ENCODE measurements around the gene PLCXD1. TPM values are rescaled to one million over a fixed set of nuclear protein-coding genes. Genes with fewer than 3 reads are reported as not detected.

The PLCXD1 gene
- total and polyA plus RNA-seq, 2 experiments from 2014 or later = 48.7 to 112 TPM

GRCh38 chrX:331151-331824, 50.1 kb downstream of the PLCXD1 start:
- Mint-ChIP-seq H3K9me3 (peaks cover 23% of the 10 kb centered on the region), H3K36me3 (ENCODE audit: low read depth) (peaks cover 16% of the 10 kb centered on the region), H3K4me3 (peak overlapping the region; percentile 41; the same call in 1 of the 3 replicates), H3K27me3 (ENCODE audit: insufficient read depth, low read depth, poor library complexity) (peaks cover 28% of the 10 kb centered on the region), H3K27ac (no peak overlapping the region), H3K4me1 (peaks cover 2% of the 10 kb centered on the region; the same call in 1 of the 3 replicates)
- H2AFZ ChIP-seq = no peak overlapping the region
- no peaks in the 10 kb centered on the region for H3K4me1 ChIP-seq (ENCODE audit: insufficient read depth)
- ATAC-seq (peak; percentile 51), DNase-seq (ENCODE audit: low spot score) (peak; percentile 71)
- H3K27me3 ChIP-seq (ENCODE audit: insufficient read depth) = 0 out of 2 replicates have a peak, but pooled peaks cover 2% of the 10 kb centered on the region
- no peaks in the 10 kb centered on the region for H3K79me2 ChIP-seq (replicated peaks; ENCODE audit: insufficient read depth)
- no peaks in the 10 kb centered on the region for H3K36me3 ChIP-seq (ENCODE audit: insufficient read depth)
- H4K20me1 ChIP-seq (replicated peaks; ENCODE audit: insufficient read depth) = no peaks in the 10 kb centered on the region
- H3K4me2 ChIP-seq = peak overlapping the region; percentile 87
- TF ChIP-seq POLR2AphosphoS5 (IDR thresholded peaks at IDR 0.05; ENCODE audit: low read depth) = no peak; the same call in 1 of the 2 replicates
- TF ChIP-seq REST (IDR thresholded peaks at IDR 0.05; ENCODE audit: unreplicated experiment) = no peak
- no peak for TF ChIP-seq ZNF331 (CRISPR knock-in tag; IDR thresholded peaks at IDR 0.05; ENCODE audit: low read depth)
- no peak for TF ChIP-seq ZNF114 (CRISPR knock-in tag; IDR thresholded peaks at IDR 0.05)
- H3K4me3 ChIP-seq = peak overlapping the region; percentile 56
- H3K27ac ChIP-seq (ENCODE audit: low read depth) = no peak overlapping the region
- no peaks in the 10 kb centered on the region for H3K9me2 ChIP-seq (ENCODE audit: insufficient read depth)
- H3F3A ChIP-seq (replicated peaks; ENCODE audit: low read depth) = no peaks in the 10 kb centered on the region

GRCh38 chrX:331825-332495, 50.8 kb downstream of the PLCXD1 start:
- H3K36me3 ChIP-seq (ENCODE audit: insufficient read depth) = no peaks in the 10 kb centered on the region
- no peaks in the 10 kb centered on the region for H3F3A ChIP-seq (replicated peaks; ENCODE audit: low read depth)
- H3K4me1 ChIP-seq (ENCODE audit: insufficient read depth) = no peaks in the 10 kb centered on the region
- peak overlapping the region; percentile 87 for H3K4me2 ChIP-seq
- TF ChIP-seq REST (IDR thresholded peaks at IDR 0.05; ENCODE audit: unreplicated experiment) = no peak
- peak in 1 of 2 experiments; percentile 36; a peak in 2 of 4 replicates for TF ChIP-seq CTCF (conservative IDR thresholded peaks at IDR 0.05; ENCODE audit: low read depth in 2 of 2)
- TF ChIP-seq ZNF114 (CRISPR knock-in tag; IDR thresholded peaks at IDR 0.05) = no peak
- TF ChIP-seq CREB1 (CRISPR knock-in tag; IDR thresholded peaks at IDR 0.05; ENCODE audit: low read depth) = no peak
- no peak for TF ChIP-seq POLR2AphosphoS5 (IDR thresholded peaks at IDR 0.05; ENCODE audit: low read depth)
- no peak for DNase-seq (ENCODE audit: low spot score)
- H3K27ac ChIP-seq (ENCODE audit: low read depth) = no peak overlapping the region
- H3K27ac Mint-ChIP-seq = no peak overlapping the region
- peak overlapping the region; percentile 56 for H3K4me3 ChIP-seq
- H4K20me1 ChIP-seq (replicated peaks; ENCODE audit: insufficient read depth) = no peaks in the 10 kb centered on the region
- H2AFZ ChIP-seq = no peak overlapping the region
- H3K4me3 Mint-ChIP-seq = peak overlapping the region; percentile 41; the same call in 1 of the 3 replicates
- peaks cover 25% of the 10 kb centered on the region for H3K9me3 Mint-ChIP-seq
- H3K27me3 Mint-ChIP-seq (ENCODE audit: insufficient read depth, low read depth, poor library complexity) = peaks cover 24% of the 10 kb centered on the region
- H3K36me3 Mint-ChIP-seq (ENCODE audit: low read depth) = peaks cover 18% of the 10 kb centered on the region
- H3K4me1 Mint-ChIP-seq = peaks cover 3% of the 10 kb centered on the region; the same call in 1 of the 3 replicates
- 0 out of 2 replicates have a peak, but pooled peaks cover 2% of the 10 kb centered on the region for H3K79me2 ChIP-seq (replicated peaks; ENCODE audit: insufficient read depth)
- ATAC-seq = peak; percentile 33
- H3K27me3 ChIP-seq (ENCODE audit: insufficient read depth) = 0 out of 2 replicates have a peak, but pooled peaks cover 2% of the 10 kb centered on the region
- no peaks in the 10 kb centered on the region for H3K9me2 ChIP-seq (ENCODE audit: insufficient read depth)
